Spinal cord (tissue), 10 donors: ENCODE data around the gene NT5C1A. TPM values are rescaled to one million over a fixed set of nuclear protein-coding genes. Genes with fewer than 3 reads are reported as not detected.

Source experiments
- DNase-seq, 6 donors: peaks; one replicate each; pipeline versions ENCODE4 v3.0.0 to v3.0.0-alpha.2; 2013 to 2015; ENCODE audit warnings: low spot score in 6 of 6, low read depth in 4 of 6
- H3K27ac ChIP-seq: one replicate; pipeline ENCODE4 v1.5.1; 2013; ENCODE audit warnings: low read depth, low read length, control low read depth
- H3K27me3 ChIP-seq: one replicate; pipeline ENCODE4 v1.6.1; 2013; ENCODE audit warnings: low read length; ENCODE audit not compliant: control insufficient read depth, insufficient read depth
- H3K36me3 ChIP-seq: one replicate; pipeline ENCODE4 v1.6.1; 2013; ENCODE audit warnings: low read length; ENCODE audit not compliant: control insufficient read depth, insufficient read depth
- H3K4me1 ChIP-seq: one replicate; pipeline ENCODE4 v1.6.1; 2013; ENCODE audit warnings: low read length; ENCODE audit not compliant: control insufficient read depth, insufficient read depth
- H3K4me3 ChIP-seq: one replicate; pipeline ENCODE4 v1.5.1; 2013; ENCODE audit warnings: low read depth, low read length, control low read depth
- H3K9me3 ChIP-seq: one replicate; pipeline ENCODE4 v1.6.1; 2013; ENCODE audit warnings: low read length; ENCODE audit not compliant: control insufficient read depth, insufficient read depth
- WGBS: methylation state at CpG from one replicate; pipeline ENCODE4 v1.1.5; 2013; ENCODE audit warnings: missing lambda C conversion rate; ENCODE audit not compliant: insufficient coverage; 5-methylcytosine and 5-hydroxymethylcytosine counted together
- long read RNA-seq, 4 donors: transcript quantifications; one replicate each; lab custom pipeline, GENCODE V29; 2026
- polyA plus RNA-seq, 2 donors: library from polyadenylated mRNA; unstranded; fragments of 120-200 nt; gene quantifications; one replicate each; pipeline ENCODE4 v1.2.1, GENCODE V29; 2013; ENCODE audit not compliant: insufficient read length in 2 of 2
- total RNA-seq, 2 donors: library from RNA; depleted of rRNA in 1 of 2; stranded (reverse); fragments of 120-200 nt in 1 of 2; fragments of >200 nt in 1 of 2; gene quantifications; one replicate each; pipeline versions ENCODE4 v1.2.3 to v1.2.4, GENCODE V29; 2013 to 2014
- donor health status: healthy.

Gene NT5C1A
- total RNA-seq: 1 to 10 TPM; 2.4 to 5.4 TPM
- 1 to 10 TPM; 1.5 to 3.1 TPM for polyA plus RNA-seq
- long read RNA-seq, donor 1, partial matches to known transcripts: 0 of 1 reads
- long read RNA-seq, donor 1, other reads (novel, unspliced or antisense): 0 of 1 reads
- long read RNA-seq, donor 2, partial matches to known transcripts: 0 of 1 reads
- long read RNA-seq, donor 2, other reads (novel, unspliced or antisense): 0 of 1 reads
- long read RNA-seq, donor 3: 0 reads
- long read RNA-seq, donor 4: 0 reads

DNA sequence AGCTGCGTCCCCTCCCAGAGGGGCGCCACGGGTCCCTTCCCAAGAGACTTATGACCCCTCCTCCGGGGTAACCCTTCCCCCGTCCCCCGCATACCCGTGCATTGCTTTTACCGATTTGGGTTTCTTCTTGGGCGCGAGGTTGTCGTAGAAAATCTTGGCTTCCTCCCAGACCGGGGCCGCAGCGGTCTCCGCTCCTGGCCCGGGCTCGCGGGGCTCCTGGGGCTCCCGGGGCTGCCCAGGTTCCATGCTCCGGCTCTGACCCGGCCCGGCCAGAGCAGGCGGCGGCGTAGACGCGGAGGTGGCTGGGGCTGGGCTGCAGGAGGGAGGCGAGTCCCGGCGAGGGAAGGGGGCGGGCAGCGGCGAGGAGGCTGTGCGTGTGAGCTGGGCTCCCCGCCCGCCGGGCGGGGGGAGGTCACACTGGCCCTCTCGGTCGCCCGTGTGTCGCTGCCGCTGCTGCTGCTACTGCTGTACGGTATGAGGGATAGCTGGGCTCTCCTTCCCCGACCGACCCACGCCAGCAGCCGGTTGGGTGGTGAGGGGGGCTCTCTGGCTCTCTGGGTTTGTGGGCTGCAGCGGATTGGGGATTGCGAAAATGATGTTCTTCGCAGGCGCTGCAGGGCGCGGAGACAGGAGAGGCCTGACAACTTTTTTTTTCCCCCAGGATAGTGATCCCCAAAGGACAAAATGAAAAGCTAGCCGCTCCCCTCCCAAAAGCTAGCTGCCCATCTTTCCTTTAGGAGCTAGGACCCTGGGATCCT is at the start of gene NT5C1A:
NT5C1A (minus strand) TSS at position 315 of the 758 bp plus-strand sequence; CDS start at position 246, 69 bp downstream.
- Histone ChIP-seq H3K9me3 (no peaks in the 10 kb centered on the region), H3K27ac (no peak within 1 kb of the TSS), H3K36me3 (no peaks in the 10 kb centered on the region), H3K27me3 (peaks cover 22% of the 10 kb centered on the region), H3K4me1 (peaks cover 28% of the 10 kb centered on the region), H3K4me3 (peak within 1 kb of the TSS; percentile 38)
- peak in 2 of 6 donors; percentile 57 to 66 for DNase-seq
- WGBS: under 1% methylated on average over 51 of the region's 55 CpGs

DNA sequence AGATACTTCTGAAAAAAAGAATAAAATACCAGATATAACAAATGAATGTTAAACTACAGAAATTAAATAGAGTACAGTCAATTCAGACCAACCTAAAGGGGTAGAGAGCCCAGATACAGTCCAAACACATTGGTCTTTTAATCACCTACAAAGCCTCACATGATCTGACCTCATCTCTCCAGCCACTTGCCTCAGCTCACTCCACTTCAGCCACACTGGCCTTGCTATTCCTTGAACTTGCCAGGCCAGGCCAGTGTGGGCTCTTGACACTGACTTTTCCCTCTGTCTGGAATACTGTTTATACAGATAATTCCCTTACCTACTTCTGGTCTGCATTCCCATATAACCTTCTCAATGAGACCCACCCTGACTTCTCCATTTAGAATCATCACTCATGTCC is 49.8 kb upstream of the NT5C1A start:
- Histone ChIP-seq H3K27me3 (peaks cover 27% of the 10 kb centered on the region), H3K36me3 (no peaks in the 10 kb centered on the region), H3K27ac (no peak overlapping the region), H3K4me1 (no peaks in the 10 kb centered on the region), H3K9me3 (no peaks in the 10 kb centered on the region), H3K4me3 (no peak overlapping the region)
- DNase-seq: no peak

DNA sequence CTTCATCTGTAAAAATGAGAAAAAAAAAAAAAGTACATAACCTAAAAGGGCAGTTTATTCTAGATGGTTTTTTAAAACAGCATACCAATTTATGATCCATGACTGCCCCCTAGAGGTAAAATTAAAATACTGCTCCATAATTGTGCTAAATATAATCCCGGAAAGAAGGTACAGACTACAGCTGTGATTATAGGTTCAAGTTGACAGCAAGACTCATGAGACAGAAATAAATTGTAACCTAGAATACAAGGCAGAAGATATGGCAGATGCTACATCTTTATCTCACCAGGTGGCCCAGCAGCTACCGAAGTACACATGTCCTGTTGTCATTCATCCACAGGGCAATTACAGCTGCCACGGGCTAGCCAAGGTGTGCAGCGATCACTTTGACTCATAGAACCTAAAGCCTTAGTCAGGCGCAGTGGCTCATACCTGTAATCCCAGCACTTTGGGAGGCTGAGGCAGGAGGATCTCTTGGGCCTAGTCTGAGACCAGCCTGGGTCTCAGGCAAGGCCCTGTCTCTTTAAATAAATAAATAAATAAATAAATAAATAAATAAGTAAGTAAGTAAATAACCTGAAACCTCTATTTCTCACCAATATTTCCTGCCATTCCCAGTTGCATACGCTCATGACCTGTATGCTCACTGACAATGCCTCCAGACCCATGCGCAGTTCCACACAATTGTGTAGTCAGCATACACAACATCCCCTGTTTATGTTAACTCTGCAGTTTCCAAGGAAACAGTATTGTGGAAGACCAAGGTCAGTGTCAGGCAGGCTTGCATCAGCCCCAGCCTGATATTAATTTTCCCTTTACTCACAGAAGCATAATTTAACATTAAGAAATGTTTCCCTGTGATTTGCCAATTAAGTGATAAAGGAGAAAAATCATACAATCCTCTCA is 48.4 kb upstream of the NT5C1A start:
- peak in 4 of 6 donors; percentile 47 to 95 (median 74) for DNase-seq
- WGBS: 55% methylated on average over 5 of the region's 7 CpGs
- Histone ChIP-seq H3K27me3 (peaks cover 23% of the 10 kb centered on the region), H3K36me3 (no peaks in the 10 kb centered on the region), H3K4me1 (no peaks in the 10 kb centered on the region), H3K9me3 (no peaks in the 10 kb centered on the region), H3K4me3 (no peak overlapping the region), H3K27ac (no peak overlapping the region)

- Histone ChIP-seq H3K27me3 (peaks cover 17% of the 10 kb centered on the region), H3K36me3 (no peaks in the 10 kb centered on the region), H3K4me1 (no peaks in the 10 kb centered on the region), H3K9me3 (no peaks in the 10 kb centered on the region), H3K27ac (no peak overlapping the region), H3K4me3 (no peak overlapping the region)
- DNase-seq: no peak
- 60% methylated on average over 2 of the region's 6 CpGs for WGBS
Measured at GRCh38 chr1:39717809-39718208, 45.9 kb upstream of the NT5C1A start.

DNA sequence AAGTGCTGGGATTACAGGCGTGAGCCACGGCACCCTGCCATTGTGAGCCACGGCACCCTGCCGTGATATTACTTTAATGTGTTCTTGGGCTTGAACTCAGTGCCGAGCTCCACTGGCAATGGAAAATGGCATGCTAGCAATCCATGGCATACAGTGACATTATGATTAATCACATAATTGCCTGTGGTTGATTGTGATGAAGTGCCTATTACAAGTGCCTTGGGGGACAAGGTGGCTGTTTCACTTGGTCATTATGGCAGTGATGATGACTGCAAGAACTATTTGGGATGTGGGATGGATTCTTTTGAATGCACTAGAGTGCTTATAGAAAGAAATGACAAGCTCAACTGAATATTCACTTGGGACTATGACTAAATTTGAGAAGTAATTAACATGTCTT is 41.6 kb upstream of the NT5C1A start:
- no peak overlapping the region for H3K27ac ChIP-seq
- peaks cover 9% of the 10 kb centered on the region for H3K27me3 ChIP-seq
- H3K36me3 ChIP-seq: no peaks in the 10 kb centered on the region
- no peaks in the 10 kb centered on the region for H3K4me1 ChIP-seq
- no peak overlapping the region for H3K4me3 ChIP-seq
- DNase-seq: no peak
- no peaks in the 10 kb centered on the region for H3K9me3 ChIP-seq
- 94% methylated on average over 4 of the region's 5 CpGs for WGBS

DNA sequence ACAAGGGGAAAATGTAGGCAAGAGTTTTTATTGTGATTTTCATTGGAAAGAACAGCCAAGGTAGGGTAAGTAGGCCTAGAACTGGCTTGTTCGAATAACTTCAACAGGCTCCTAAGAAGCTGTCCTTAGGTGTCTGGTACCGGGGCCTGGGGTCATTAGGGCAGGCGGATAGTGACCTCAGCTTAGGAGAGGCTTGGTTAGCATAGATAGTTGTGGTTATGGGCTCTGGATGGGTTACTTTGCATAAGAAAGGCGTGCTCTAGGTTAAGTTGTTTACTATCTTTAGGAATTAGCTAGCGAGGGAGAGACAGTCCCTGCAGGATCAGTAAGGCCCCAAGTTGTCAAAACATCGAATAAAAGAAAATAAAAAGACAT is 40.0 kb upstream of the NT5C1A start:
- 73% methylated on average over 4 of the region's 6 CpGs for WGBS
- Histone ChIP-seq H3K4me3 (no peak overlapping the region), H3K4me1 (no peaks in the 10 kb centered on the region), H3K36me3 (no peaks in the 10 kb centered on the region), H3K9me3 (no peaks in the 10 kb centered on the region), H3K27me3 (peaks cover 2% of the 10 kb centered on the region), H3K27ac (no peak overlapping the region)
- DNase-seq: no peak

- DNase-seq: no peak
- 59% methylated on average over 11 of the region's 12 CpGs for WGBS
Measured at GRCh38 chr1:39711104-39711965, 39.4 kb upstream of the NT5C1A start.

GRCh38 chr1:39707506-39707905 is 35.6 kb upstream of the NT5C1A start:
- DNase-seq: peak in 1 of 6 donors; percentile 14
- H3K36me3 ChIP-seq: no peaks in the 10 kb centered on the region
- no peak overlapping the region for H3K4me3 ChIP-seq
- no peaks in the 10 kb centered on the region for H3K9me3 ChIP-seq
- no peaks in the 10 kb centered on the region for H3K27me3 ChIP-seq
- no peaks in the 10 kb centered on the region for H3K4me1 ChIP-seq
- no CpG with 5 or more reads among the region's 4 CpGs for WGBS
- H3K27ac ChIP-seq: no peak overlapping the region

More at GRCh38 chr1:39711104-39711965, 39.4 kb upstream of the NT5C1A start:
- no peaks in the 10 kb centered on the region for H3K27me3 ChIP-seq
- no peaks in the 10 kb centered on the region for H3K36me3 ChIP-seq
- no peaks in the 10 kb centered on the region for H3K4me1 ChIP-seq
- no peak overlapping the region for H3K4me3 ChIP-seq
- no peaks in the 10 kb centered on the region for H3K9me3 ChIP-seq
- no peak overlapping the region for H3K27ac ChIP-seq

DNA sequence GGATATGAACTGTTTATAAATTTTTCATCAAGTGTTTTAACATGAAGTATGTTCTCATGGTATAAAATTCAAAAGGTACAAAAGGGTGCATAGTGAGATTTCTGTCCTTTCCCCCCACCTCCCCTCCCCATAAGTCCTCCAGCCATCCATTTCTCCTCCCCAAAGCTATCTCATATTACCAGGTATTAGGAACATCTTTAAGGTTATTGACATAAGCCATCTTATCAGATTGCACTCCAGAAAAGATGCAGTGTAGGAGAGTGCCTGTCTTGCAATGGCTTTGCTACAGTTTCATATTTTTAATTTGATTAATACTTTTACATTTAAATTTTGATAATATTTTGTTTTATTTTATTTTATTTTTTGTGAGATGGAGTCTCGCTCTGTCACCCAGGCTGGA is 32.9 kb upstream of the NT5C1A start:
- no CpG with 5 or more reads among the region's 1 CpG for WGBS
- DNase-seq: no peak
- Histone ChIP-seq H3K27ac (no peak overlapping the region), H3K9me3 (no peaks in the 10 kb centered on the region), H3K4me3 (no peak overlapping the region), H3K36me3 (no peaks in the 10 kb centered on the region), H3K4me1 (peaks cover 11% of the 10 kb centered on the region), H3K27me3 (no peaks in the 10 kb centered on the region)
